Large intestine (tissue), 3 donors: ENCODE measurements around the gene COL16A1. TPM values are rescaled to one million over a fixed set of nuclear protein-coding genes. Genes with fewer than 3 reads are reported as not detected.

ENCODE experiments used
- DNase-seq, 2 donors: peaks; one replicate each; pipeline versions ENCODE4 v3.0.0 to v3.0.0-alpha.2; 2013
- H3K27ac ChIP-seq: one replicate; pipeline ENCODE4 v1.5.1; 2013; ENCODE audit warnings: low read length
- H3K27me3 ChIP-seq: 2 replicates; pipeline ENCODE4 v1.6.1; 2013; ENCODE audit warnings: low read length; ENCODE audit not compliant: control insufficient read depth, insufficient read depth
- H3K36me3 ChIP-seq: 2 replicates; pipeline ENCODE4 v1.6.1; 2013; ENCODE audit warnings: low read length; ENCODE audit not compliant: control insufficient read depth, insufficient read depth
- H3K4me1 ChIP-seq: one replicate; pipeline ENCODE4 v1.6.1; 2013; ENCODE audit warnings: low read length; ENCODE audit not compliant: control insufficient read depth, insufficient read depth
- H3K4me3 ChIP-seq: one replicate; pipeline ENCODE4 v1.5.1; 2013; ENCODE audit warnings: low read length
- H3K9me3 ChIP-seq: one replicate; pipeline ENCODE4 v1.6.1; 2013; ENCODE audit warnings: mild to moderate bottlenecking, low read depth, low read length, moderate library complexity; ENCODE audit not compliant: control insufficient read depth
- WGBS: methylation state at CpG from one replicate; pipeline ENCODE4 v1.1.5; 2013; ENCODE audit warnings: low lambda C conversion rate; ENCODE audit not compliant: insufficient coverage; 5-methylcytosine and 5-hydroxymethylcytosine counted together
- polyA plus RNA-seq: library from polyadenylated mRNA; unstranded; fragments of 120-200 nt; gene quantifications from one replicate; pipeline ENCODE4 v1.2.1, GENCODE V29; 2013

COL16A1 gene
- polyA plus RNA-seq, 1 donor: 188 TPM

- H3K9me3 ChIP-seq: no peaks in the 10 kb centered on the region
- no peaks in the 10 kb centered on the region for H3K4me1 ChIP-seq
- no CpG with 5 or more reads among the region's 4 CpGs for WGBS
- DNase-seq: no peak
- H3K27me3 ChIP-seq: no peaks in the 10 kb centered on the region
- H3K4me3 ChIP-seq: no peak overlapping the region
- no peak overlapping the region for H3K27ac ChIP-seq
- peaks cover 41% of the 10 kb centered on the region for H3K36me3 ChIP-seq
Measured at GRCh38 chr1:31625561-31626222, 78.1 kb downstream of the COL16A1 start.

- WGBS: no CpG with 5 or more reads among the region's 16 CpGs
- H3K4me3 ChIP-seq: no peak overlapping the region
- H3K9me3 ChIP-seq: no peaks in the 10 kb centered on the region
- no peak overlapping the region for H3K27ac ChIP-seq
- H3K36me3 ChIP-seq: peaks cover 34% of the 10 kb centered on the region
- H3K27me3 ChIP-seq: no peaks in the 10 kb centered on the region
- H3K4me1 ChIP-seq: no peaks in the 10 kb centered on the region
- no peak for DNase-seq
Measured at GRCh38 chr1:31624731-31625514, 78.9 kb downstream of the COL16A1 start.

- WGBS: no CpG with 5 or more reads among the region's 5 CpGs
- peaks cover under 1% of the 10 kb centered on the region for H3K27me3 ChIP-seq
- no peak for DNase-seq
- no peaks in the 10 kb centered on the region for H3K4me1 ChIP-seq
- H3K9me3 ChIP-seq: no peaks in the 10 kb centered on the region
- H3K27ac ChIP-seq: no peak overlapping the region
- H3K4me3 ChIP-seq: no peak overlapping the region
- H3K36me3 ChIP-seq: peaks cover 28% of the 10 kb centered on the region
Measured at GRCh38 chr1:31624309-31624708, 79.5 kb downstream of the COL16A1 start.

GRCh38 chr1:31623365-31623764 lies 80.5 kb downstream of the COL16A1 start:
- no peak overlapping the region for H3K27ac ChIP-seq
- no peak for DNase-seq
- H3K36me3 ChIP-seq: peaks cover 18% of the 10 kb centered on the region
- H3K4me1 ChIP-seq: no peaks in the 10 kb centered on the region
- H3K9me3 ChIP-seq: no peaks in the 10 kb centered on the region
- H3K4me3 ChIP-seq: no peak overlapping the region
- H3K27me3 ChIP-seq: peaks cover 7% of the 10 kb centered on the region
- WGBS: no CpG with 5 or more reads among the region's 12 CpGs

- H3K27ac ChIP-seq: no peak overlapping the region
- 100% methylated on average over 2 of the region's 15 CpGs for WGBS
- no peak for DNase-seq
Measured at GRCh38 chr1:31621847-31622730, 81.7 kb downstream of the COL16A1 start.

GRCh38 chr1:31621498-31621820 lies 82.4 kb downstream of the COL16A1 start:
- no CpG with 5 or more reads among the region's 5 CpGs for WGBS
- Histone ChIP-seq H3K27me3 (peaks cover 21% of the 10 kb centered on the region), H3K4me3 (no peak overlapping the region), H3K36me3 (peaks cover 3% of the 10 kb centered on the region), H3K4me1 (peaks cover 6% of the 10 kb centered on the region), H3K27ac (no peak overlapping the region), H3K9me3 (no peaks in the 10 kb centered on the region)
- no peak for DNase-seq

More at GRCh38 chr1:31621847-31622730, 81.7 kb downstream of the COL16A1 start:
- Histone ChIP-seq H3K27me3 (peaks cover 16% of the 10 kb centered on the region), H3K9me3 (no peaks in the 10 kb centered on the region), H3K36me3 (peaks cover 7% of the 10 kb centered on the region), H3K4me3 (no peak overlapping the region), H3K4me1 (peaks cover 6% of the 10 kb centered on the region)

- no peak for DNase-seq
- Histone ChIP-seq H3K4me1 (peaks cover 6% of the 10 kb centered on the region), H3K4me3 (no peak overlapping the region), H3K27me3 (peaks cover 22% of the 10 kb centered on the region), H3K9me3 (no peaks in the 10 kb centered on the region), H3K36me3 (peaks cover under 1% of the 10 kb centered on the region), H3K27ac (no peak overlapping the region)
- no CpG with 5 or more reads among the region's 20 CpGs for WGBS
Measured at GRCh38 chr1:31620631-31621497, 83.0 kb downstream of the COL16A1 start.

- no peak overlapping the region for H3K27ac ChIP-seq
Measured at GRCh38 chr1:31618916-31619846, 84.6 kb downstream of the COL16A1 start.

More at GRCh38 chr1:31618916-31619846, 84.6 kb downstream of the COL16A1 start:
- WGBS: no CpG with 5 or more reads among the region's 23 CpGs
- no peaks in the 10 kb centered on the region for H3K36me3 ChIP-seq
- no peak for DNase-seq
- peaks cover 22% of the 10 kb centered on the region for H3K27me3 ChIP-seq
- no peaks in the 10 kb centered on the region for H3K9me3 ChIP-seq
- no peak overlapping the region for H3K4me3 ChIP-seq
- peaks cover 6% of the 10 kb centered on the region for H3K4me1 ChIP-seq
